Vagina (tissue), 2 donors: ENCODE data around the gene ABCA2.

Experiments
- POLR2A ChIP-seq, 2 donors: fragments of 450-650 bp; IDR thresholded peaks; one replicate each; pipeline ENCODE4 v1.6.1; 2017; ENCODE audit warnings: antibody characterized with exemption in 2 of 2, mild to moderate bottlenecking in 2 of 2, moderate library complexity in 2 of 2
- TF ChIP-seq, protein P1 (sequence below), 3 experiments: fragments of 450-650 bp in 2 of 3; fragments of 200-600 bp in 1 of 3; sonication (generic) in 1 of 3; IDR thresholded peaks; one replicate each; pipeline ENCODE4 v1.5.1; 2017 to 2019; ENCODE audit warnings: antibody characterized with exemption in 3 of 3, mild to moderate bottlenecking in 2 of 3, moderate library complexity in 2 of 3

DNA sequence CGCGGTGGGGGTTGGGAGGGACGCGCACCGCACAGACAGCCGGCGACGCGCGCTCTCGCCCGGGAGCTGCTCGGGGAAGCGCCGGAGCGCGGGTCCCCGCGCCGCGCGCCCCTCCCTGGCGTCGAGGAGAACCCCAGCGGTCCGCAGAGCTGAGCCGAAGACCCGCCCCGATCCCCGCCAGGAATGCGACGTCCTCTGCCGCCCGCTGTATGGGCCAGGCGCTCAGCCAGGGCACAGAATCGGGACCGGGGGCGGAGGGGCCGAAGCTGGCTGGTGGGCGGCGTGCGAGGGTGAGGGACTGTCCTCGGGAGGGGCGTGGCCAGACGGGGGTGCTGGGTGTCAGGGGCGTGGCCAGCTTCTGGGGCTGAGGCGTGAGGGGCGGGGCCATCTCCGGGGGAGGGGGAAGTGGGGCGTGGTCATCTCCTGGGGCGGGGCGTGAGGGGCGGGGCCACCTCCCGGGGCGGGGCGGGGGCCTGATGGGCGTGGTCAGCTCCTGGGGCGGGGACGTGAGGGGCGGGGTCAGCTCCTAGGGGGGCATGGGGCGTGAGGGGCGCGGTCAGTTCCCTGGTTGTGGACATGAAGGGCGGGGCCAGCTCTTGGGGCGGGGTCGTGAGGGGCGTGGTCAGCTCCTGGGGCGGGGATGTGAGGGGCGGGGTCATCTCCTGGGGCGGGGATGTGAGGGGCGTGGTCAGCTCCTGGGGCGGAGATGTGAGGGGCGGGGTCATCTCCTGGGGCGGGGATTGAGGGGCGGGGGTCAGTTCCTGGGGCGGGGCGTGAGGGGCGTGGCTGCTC is 49.8 kb downstream of the ABCA2 start:
- TF ChIP-seq, protein P1, sequence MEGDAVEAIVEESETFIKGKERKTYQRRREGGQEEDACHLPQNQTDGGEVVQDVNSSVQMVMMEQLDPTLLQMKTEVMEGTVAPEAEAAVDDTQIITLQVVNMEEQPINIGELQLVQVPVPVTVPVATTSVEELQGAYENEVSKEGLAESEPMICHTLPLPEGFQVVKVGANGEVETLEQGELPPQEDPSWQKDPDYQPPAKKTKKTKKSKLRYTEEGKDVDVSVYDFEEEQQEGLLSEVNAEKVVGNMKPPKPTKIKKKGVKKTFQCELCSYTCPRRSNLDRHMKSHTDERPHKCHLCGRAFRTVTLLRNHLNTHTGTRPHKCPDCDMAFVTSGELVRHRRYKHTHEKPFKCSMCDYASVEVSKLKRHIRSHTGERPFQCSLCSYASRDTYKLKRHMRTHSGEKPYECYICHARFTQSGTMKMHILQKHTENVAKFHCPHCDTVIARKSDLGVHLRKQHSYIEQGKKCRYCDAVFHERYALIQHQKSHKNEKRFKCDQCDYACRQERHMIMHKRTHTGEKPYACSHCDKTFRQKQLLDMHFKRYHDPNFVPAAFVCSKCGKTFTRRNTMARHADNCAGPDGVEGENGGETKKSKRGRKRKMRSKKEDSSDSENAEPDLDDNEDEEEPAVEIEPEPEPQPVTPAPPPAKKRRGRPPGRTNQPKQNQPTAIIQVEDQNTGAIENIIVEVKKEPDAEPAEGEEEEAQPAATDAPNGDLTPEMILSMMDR (IDR thresholded peaks at IDR 0.05), result no peak
- peak in 1 of 2 donors; percentile 29 for TF ChIP-seq POLR2A (IDR thresholded peaks at IDR 0.05)
